ENCODE data around the gene CGNL1. TPM values are rescaled to one million over a fixed set of nuclear protein-coding genes. Genes with fewer than 3 reads are reported as not detected.

Gene CGNL1
- total and polyA plus RNA-seq, 10 of the 15 experiments (the other 5 are each of a cell fraction or from before 2014, with no cell fraction given) = under 0.01 to 0.27 (median 0.04) TPM; not detected in 3

DNA sequence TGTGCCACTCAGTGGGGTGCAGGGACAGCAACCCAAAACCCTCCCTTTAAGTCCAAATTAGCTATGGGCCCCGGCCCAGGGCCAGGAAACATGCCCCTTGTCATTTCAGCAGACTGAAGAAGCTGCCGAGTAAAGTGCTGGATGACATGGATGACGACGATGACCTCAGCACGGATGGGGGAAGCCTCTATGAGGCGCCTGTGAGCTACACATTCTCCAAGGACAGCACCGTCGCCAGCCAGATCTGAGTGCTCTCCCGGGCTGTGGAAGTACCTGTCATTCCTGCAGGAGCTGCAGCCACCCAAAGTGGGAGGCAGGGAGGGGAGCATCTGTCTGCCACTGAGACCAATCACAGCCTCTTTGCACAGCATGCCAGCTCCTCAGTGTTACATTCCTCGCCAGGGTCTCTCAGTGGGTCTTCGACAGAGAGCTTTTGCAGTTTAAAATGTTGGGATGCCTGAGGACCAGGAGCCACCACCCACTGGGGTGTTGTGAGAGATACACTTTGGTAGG is 171.0 kb downstream of the CGNL1 start (continued):
- no peak for TF ChIP-seq SIN3A (IDR thresholded peaks at IDR 0.05; ENCODE audit: low read depth, low read length)
- TF ChIP-seq RBBP5 (conservative IDR thresholded peaks at IDR 0.05) = no peak
- no peak for TF ChIP-seq RFX5 (IDR thresholded peaks at IDR 0.05; ENCODE audit: low read depth, low read length)

DNA sequence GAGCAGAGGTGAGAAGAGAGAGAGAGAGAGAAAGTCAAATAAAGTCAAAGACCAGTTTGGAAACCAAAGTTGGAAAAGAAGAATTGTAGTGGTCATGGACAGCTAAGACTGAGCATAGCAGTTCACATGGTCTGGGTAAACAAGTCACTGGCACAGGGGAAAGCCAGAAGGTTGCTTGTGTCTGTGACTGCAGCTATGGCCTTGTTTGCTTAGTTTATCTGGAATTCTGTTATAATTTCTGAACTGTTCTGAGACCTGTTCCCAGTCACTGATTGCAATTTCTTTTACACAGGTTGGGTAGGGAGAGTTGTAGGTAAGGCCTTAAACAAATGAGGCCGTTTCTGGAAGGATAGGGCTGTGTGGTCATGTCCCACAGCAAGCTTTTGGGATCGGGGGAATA is 172.0 kb downstream of the CGNL1 start:
- RAD21 ChIA-PET (ENCODE audit: unreplicated experiment) = no interaction called here
- H3K9me3 ChIP-seq (replicated peaks; ENCODE audit: control insufficient read depth, insufficient read depth, low read length) = no peaks in the 10 kb centered on the region
- no peaks in the 10 kb centered on the region for H3K79me2 ChIP-seq (ENCODE audit: control insufficient read depth, insufficient read depth, low read length)
- peaks cover 0 to 1% of the 10 kb centered on the region in 2 experiments; a peak in 2 of 4 replicates for H3K27me3 ChIP-seq (replicated peaks in 1 of 2; ENCODE audit: control insufficient read depth in 2 of 2, insufficient read depth in 2 of 2, low read length in 1 of 2)
- H2AFZ ChIP-seq (ENCODE audit: control insufficient read depth, low read depth, low read length) = no peak overlapping the region
- WGBS (ENCODE audit: insufficient coverage, insufficient replicate concordance, low lambda C conversion rate, missing lambda C conversion rate) = 0% methylated on average over 2 of the region's 2 CpGs
- SMC1A ChIA-PET (ENCODE audit: uncharacterized antibody, unreplicated experiment) = no interaction called here
- H3K4me1 ChIP-seq (ENCODE audit: control insufficient read depth, insufficient read depth, low read length) = no peaks in the 10 kb centered on the region
- FAIRE-seq (no peak), ATAC-seq (no peak), DNase-seq (ENCODE audit: low read depth, low spot score) (no peak)
- no peaks in the 10 kb centered on the region for H4K20me1 ChIP-seq (ENCODE audit: control insufficient read depth, insufficient read depth)
- H3K4me3 ChIP-seq = no peak overlapping the region
- no peak overlapping the region for H3K4me2 ChIP-seq (ENCODE audit: control insufficient read depth, insufficient read depth)
- no peak overlapping the region for H3K9ac ChIP-seq (ENCODE audit: control insufficient read depth, insufficient read depth, low read length)
- H3K27ac ChIP-seq (ENCODE audit: control insufficient read depth, insufficient read depth) = no peak overlapping the region
- no TSS peak for BruUV-seq (replicated peaks)
- CTCF ChIA-PET = interaction anchor here (0.6 to 1.7 kb wide), 3 partner anchors 19 to 206 kb away, joined by 3 to 5 read pairs (median 4); no protein-coding TSS in a partner anchor
- TF ChIP-seq SUPT20H (IDR thresholded peaks at IDR 0.05; ENCODE audit: borderline replicate concordance, control insufficient read depth, low read depth, low read length) = no peak
- no peak for TF ChIP-seq POLR2A (IDR thresholded peaks at IDR 0.05; ENCODE audit: low read depth, low read length)
- no peak for TF ChIP-seq MEF2A (IDR thresholded peaks at IDR 0.05; ENCODE audit: insufficient read depth, low read depth, low read length)
- no peak for TF ChIP-seq JUND (IDR thresholded peaks at IDR 0.05; ENCODE audit: low read depth, low read length)
- TF ChIP-seq, protein P1, sequence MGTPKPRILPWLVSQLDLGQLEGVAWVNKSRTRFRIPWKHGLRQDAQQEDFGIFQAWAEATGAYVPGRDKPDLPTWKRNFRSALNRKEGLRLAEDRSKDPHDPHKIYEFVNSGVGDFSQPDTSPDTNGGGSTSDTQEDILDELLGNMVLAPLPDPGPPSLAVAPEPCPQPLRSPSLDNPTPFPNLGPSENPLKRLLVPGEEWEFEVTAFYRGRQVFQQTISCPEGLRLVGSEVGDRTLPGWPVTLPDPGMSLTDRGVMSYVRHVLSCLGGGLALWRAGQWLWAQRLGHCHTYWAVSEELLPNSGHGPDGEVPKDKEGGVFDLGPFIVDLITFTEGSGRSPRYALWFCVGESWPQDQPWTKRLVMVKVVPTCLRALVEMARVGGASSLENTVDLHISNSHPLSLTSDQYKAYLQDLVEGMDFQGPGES (IDR thresholded peaks at IDR 0.05) = no peak
- in situ Hi-C loops (cut with MboI) = loop anchor here (25.0 kb wide), 2 partner anchors 536 to 736 kb away; no protein-coding TSS in a partner anchor
- no peaks in the 10 kb centered on the region for H3K36me3 ChIP-seq (ENCODE audit: control insufficient read depth in 2 of 2, insufficient read depth in 2 of 2, low read length in 1 of 2)
- POLR2A ChIA-PET = no interaction called here
- intact Hi-C loops (cut with micrococcal nuclease; ENCODE audit: unreplicated experiment) = no loop called here

Measured in GM12878 (cell line).